BLaER1 treated with 17β-estradiol and CSF1 and Interleukin-3, amounts not matched to agents 10 nM and 100 nM (cell line): Measurements from ENCODE around the gene ACKR3.

Experiments
- H3K27ac ChIP-seq, 11 experiments: shearing (Covaris generic); formaldehyde crosslinking; 2 replicates each; pipeline ENCODE4 v1.8.1; 2022
- H3K27me3 ChIP-seq, 11 experiments: shearing (Covaris generic); formaldehyde crosslinking; 2 replicates each; pipeline ENCODE4 v1.8.1; 2022
- H3K36me3 ChIP-seq, 11 experiments: shearing (Covaris generic); formaldehyde crosslinking; 2 replicates each; pipeline ENCODE4 v1.8.1; 2022
- H3K4me1 ChIP-seq, 10 experiments: shearing (Covaris generic); formaldehyde crosslinking; 2 replicates each; pipeline ENCODE4 v1.8.1; 2022
- H3K4me2 ChIP-seq, 11 experiments: shearing (Covaris generic); formaldehyde crosslinking; 2 replicates each; pipeline ENCODE4 v1.8.1; 2022
- H3K4me3 ChIP-seq, 10 experiments: shearing (Covaris generic); formaldehyde crosslinking; 2 replicates each; pipeline ENCODE4 v1.8.1; 2022
- H3K9ac ChIP-seq, 11 experiments: shearing (Covaris generic); formaldehyde crosslinking; 2 replicates each; pipeline ENCODE4 v1.8.1; 2022
- H3K9me3 ChIP-seq, 11 experiments: shearing (Covaris generic); formaldehyde crosslinking; replicated peaks in 1 of 11; 2 replicates each; pipeline ENCODE4 v1.8.1; 2022
- H4K20me1 ChIP-seq, 11 experiments: shearing (Covaris generic); formaldehyde crosslinking; 2 replicates each; pipeline ENCODE4 v1.8.1; 2022
- Cebpa-rat ChIP-seq, 11 experiments: shearing (Covaris generic); IDR thresholded peaks; 2 replicates each; pipeline ENCODE4 v1.8.1; 2022

The ACKR3 gene

DNA sequence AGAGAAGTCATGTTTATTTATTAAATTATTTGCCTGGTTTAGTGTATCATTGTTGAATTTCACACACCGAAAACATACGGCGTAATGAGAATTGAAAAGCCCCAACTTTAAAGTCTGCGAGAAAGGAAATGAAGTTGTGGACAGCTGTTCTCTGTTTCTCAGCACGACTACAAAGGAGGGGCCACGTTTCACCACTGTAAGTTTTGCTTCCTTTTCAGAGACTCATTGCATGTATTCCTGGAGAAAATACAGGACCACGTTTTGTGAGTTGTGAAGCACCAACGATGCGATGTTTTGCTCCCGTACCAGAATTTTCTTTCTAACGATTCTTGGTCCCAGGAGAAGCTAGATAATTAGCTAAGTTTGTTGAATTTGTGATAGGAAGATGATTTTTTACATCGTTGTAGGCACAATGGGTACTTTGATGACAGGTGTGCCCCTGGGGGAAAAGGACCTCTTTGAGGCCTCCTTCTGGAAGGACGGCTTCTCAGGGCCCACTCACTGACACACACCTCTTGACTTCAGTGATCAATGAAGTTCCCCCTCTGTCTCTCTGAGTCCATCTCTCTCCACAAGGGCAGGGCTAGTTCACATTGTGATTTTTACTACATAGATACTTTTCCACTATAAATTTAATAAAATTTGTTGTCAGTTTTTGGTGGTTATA is 23.7 kb upstream of the ACKR3 start:
- H3K27me3 ChIP-seq = no peaks in the 10 kb centered on the region

DNA sequence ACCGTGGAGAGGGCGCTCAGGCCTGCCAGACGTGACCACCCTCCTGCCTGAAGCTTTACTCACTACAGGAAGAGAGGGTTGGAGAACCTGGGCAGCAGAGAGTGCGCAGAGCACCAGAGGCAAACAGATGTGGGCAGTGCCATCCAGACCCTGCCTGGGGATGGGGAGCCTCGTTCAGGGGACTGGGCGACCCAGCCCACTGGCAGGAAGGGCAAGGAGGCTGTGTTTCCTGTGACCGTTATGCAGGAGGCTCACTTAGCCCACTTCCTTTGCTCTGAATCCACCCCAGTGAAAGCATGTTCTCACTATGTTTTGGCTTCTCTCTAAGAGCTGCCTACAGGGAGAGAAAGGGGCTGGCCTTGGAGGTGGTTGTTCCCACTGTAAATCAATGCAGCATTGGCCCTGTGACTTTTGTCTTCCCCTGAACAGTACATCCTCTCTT is 23.0 kb upstream of the ACKR3 start:
- Histone ChIP-seq H3K27ac (peak overlapping the region; percentile 22 to 97 (median 89); a peak in 21 of 22 replicates), H3K36me3 (no peaks in the 10 kb centered on the region), H3K4me3 (peak overlapping the region in 7 of 10 experiments; percentile 12 to 31 (median 20); a peak in 9 of 20 replicates), H3K4me1 (peaks cover 36 to 68% (median 58%) of the 10 kb centered on the region in 10 experiments), H4K20me1 (no peaks in the 10 kb centered on the region), H3K9ac (peak overlapping the region in 9 of 11 experiments; percentile 59 to 81 (median 77); a peak in 18 of 22 replicates), H3K27me3 (no peaks in the 10 kb centered on the region), H3K4me2 (peak overlapping the region; percentile 79 to 96 (median 86)), H3K9me3 (peaks cover 6 to 29% (median 21%) of the 10 kb centered on the region in 11 experiments; a peak in 21 of 22 replicates)
- no peak for TF ChIP-seq Cebpa-rat (IDR thresholded peaks at IDR 0.05)

More for the DNA sequence above, 23.7 kb upstream of the ACKR3 start:
- H4K20me1 ChIP-seq = no peaks in the 10 kb centered on the region
- no peaks in the 10 kb centered on the region for H3K36me3 ChIP-seq
- peak overlapping the region; percentile 25 to 81 (median 75); a peak in 20 of 22 replicates for H3K9ac ChIP-seq
- peak overlapping the region in 9 of 10 experiments; percentile 8 to 42 (median 29); a peak in 12 of 20 replicates for H3K4me3 ChIP-seq
- peaks cover 30 to 62% (median 52%) of the 10 kb centered on the region in 10 experiments for H3K4me1 ChIP-seq
- H3K27ac ChIP-seq = peak overlapping the region; percentile 36 to 97 (median 89); a peak in 21 of 22 replicates
- H3K9me3 ChIP-seq = peaks cover 6 to 31% (median 23%) of the 10 kb centered on the region in 11 experiments; a peak in 21 of 22 replicates
- no peak for TF ChIP-seq Cebpa-rat (IDR thresholded peaks at IDR 0.05)
- H3K4me2 ChIP-seq = peak overlapping the region; percentile 79 to 96 (median 86)

DNA sequence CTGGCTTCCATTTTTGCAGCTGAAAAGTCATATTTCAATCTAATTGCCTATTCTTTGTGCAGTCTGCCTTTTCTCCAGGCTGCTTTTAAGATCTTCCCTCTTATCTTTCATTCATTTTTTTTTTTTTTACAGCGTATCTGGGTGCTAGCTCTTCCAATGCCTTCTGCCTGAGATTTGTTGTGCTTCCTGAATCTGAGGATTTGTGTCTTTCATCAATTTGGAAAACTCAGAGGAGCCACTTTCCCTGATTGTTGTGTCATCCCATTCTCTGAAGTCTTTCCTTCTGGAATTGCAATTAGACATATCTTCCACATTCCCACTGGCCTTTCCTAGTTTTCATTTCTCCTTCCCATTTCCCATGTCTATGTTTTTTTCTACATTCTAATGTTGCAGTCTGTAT is 21.9 kb upstream of the ACKR3 start:
- Histone ChIP-seq H3K27me3 (no peaks in the 10 kb centered on the region), H4K20me1 (no peaks in the 10 kb centered on the region), H3K4me1 (peaks cover 48 to 80% (median 60%) of the 10 kb centered on the region in 10 experiments), H3K36me3 (no peaks in the 10 kb centered on the region), H3K4me2 (peak overlapping the region in 9 of 11 experiments; percentile 20 to 96 (median 84); a peak in 16 of 22 replicates), H3K27ac (peak overlapping the region in 8 of 11 experiments; percentile 82 to 97 (median 93); a peak in 15 of 22 replicates), H3K4me3 (peak overlapping the region in 1 of 10 experiments; percentile 16; a peak in 1 of 20 replicates), H3K9ac (peak overlapping the region in 2 of 11 experiments; percentile 78 to 79; a peak in 2 of 22 replicates), H3K9me3 (peaks cover 6 to 24% (median 20%) of the 10 kb centered on the region in 11 experiments; a peak in 21 of 22 replicates)
- no peak for TF ChIP-seq Cebpa-rat (IDR thresholded peaks at IDR 0.05)

DNA sequence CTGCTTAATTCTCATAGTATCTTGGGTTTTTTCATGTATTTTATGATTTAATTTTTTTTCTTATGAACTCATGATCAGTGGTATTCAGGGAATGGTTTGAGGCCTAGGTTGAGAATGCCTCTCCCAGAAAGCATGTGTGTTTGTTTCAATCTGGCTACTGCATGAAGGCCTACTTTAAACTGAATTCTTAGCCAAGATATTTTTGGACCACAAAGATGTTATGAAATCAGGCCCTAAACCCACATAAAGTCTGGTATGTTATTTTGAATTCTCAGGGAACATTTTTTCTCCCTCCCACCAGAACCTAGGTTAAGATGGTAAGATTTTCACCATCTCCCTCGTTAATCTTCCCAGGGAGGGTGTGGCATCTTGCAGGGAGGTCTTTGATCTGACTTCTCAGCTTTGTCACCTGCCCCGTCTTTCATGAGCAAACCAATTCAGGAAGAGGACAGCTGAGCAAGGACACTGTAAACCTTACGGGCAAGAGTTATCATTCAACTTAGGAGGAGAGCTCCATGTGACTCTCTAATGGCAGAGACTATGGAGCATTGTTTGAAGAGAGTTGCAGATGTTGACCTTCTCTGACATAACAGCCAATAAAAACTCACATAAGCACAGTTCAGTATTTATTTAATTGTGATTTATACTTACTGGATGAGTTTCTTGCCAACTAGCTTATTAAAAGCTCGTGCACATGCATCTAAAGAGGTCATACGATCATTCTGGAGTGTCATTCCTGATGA is 21.3 kb upstream of the ACKR3 start:
- Histone ChIP-seq H3K9me3 (peaks cover 6 to 24% (median 20%) of the 10 kb centered on the region in 11 experiments; a peak in 21 of 22 replicates), H4K20me1 (no peaks in the 10 kb centered on the region), H3K27me3 (no peaks in the 10 kb centered on the region), H3K9ac (no peak overlapping the region; a peak in 1 of 22 replicates), H3K4me1 (peaks cover 53 to 86% (median 66%) of the 10 kb centered on the region in 10 experiments), H3K4me3 (peak overlapping the region in 1 of 10 experiments; percentile 19; a peak in 2 of 20 replicates), H3K36me3 (no peaks in the 10 kb centered on the region), H3K4me2 (peak overlapping the region in 9 of 11 experiments; percentile 20 to 96 (median 80); a peak in 16 of 22 replicates), H3K27ac (peak overlapping the region in 8 of 11 experiments; percentile 12 to 97 (median 93); a peak in 14 of 22 replicates)
- TF ChIP-seq Cebpa-rat (IDR thresholded peaks at IDR 0.05) = no peak

DNA sequence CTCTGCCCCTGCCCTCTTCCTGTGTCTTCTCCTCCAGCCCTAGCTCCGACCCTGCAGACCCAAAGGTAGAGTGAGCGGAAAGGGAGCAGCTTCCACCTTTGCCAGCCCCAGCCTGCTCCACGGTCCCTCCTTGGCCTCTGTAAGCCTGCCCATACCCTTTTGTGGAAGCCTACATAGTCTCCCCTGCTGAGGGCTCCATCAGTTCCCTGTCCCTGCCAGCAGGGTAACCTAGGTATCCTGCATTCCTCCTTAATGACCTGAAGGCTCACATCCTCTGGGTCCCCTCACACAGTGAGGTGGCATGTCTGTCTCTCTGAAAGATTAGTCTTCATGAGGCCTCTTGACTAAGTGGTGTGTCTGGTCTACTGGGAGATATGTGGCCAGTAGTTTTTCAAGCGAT is 20.5 kb upstream of the ACKR3 start:
- Histone ChIP-seq H3K4me3 (no peak overlapping the region), H3K27ac (peak overlapping the region in 5 of 11 experiments; percentile 6 to 95 (median 39); a peak in 7 of 22 replicates), H4K20me1 (no peaks in the 10 kb centered on the region), H3K9ac (no peak overlapping the region), H3K4me1 (peaks cover 53 to 91% (median 73%) of the 10 kb centered on the region in 10 experiments), H3K4me2 (peak overlapping the region in 6 of 11 experiments; percentile 3 to 80 (median 31); a peak in 7 of 22 replicates), H3K9me3 (peaks cover 6 to 24% (median 21%) of the 10 kb centered on the region in 11 experiments; a peak in 21 of 22 replicates), H3K27me3 (no peaks in the 10 kb centered on the region), H3K36me3 (no peaks in the 10 kb centered on the region)
- TF ChIP-seq Cebpa-rat (IDR thresholded peaks at IDR 0.05) = no peak

DNA sequence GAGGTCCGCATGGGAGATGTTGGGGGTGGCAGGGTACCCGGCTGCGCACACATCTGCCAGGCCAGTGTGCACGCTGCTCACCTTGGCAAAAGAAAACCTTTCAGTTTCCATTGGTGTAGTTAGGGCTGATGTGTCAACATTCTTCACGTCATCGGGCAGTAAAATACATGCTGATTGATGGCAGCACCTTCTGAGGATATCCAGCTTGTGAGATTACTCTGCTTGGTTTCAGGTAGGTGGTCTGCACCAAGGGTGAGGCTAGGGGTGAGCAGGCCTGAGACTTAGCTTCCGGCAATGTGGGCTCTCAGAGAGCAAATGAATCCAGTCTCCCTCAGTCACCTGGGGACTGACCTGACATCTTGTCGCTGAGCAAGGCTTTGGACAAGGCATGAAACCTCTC is 19.3 kb upstream of the ACKR3 start:
- Histone ChIP-seq H3K27me3 (no peaks in the 10 kb centered on the region), H3K9ac (no peak overlapping the region), H3K27ac (no peak overlapping the region), H3K36me3 (no peaks in the 10 kb centered on the region), H3K4me3 (no peak overlapping the region), H3K4me1 (peaks cover 45 to 90% (median 72%) of the 10 kb centered on the region in 10 experiments), H4K20me1 (no peaks in the 10 kb centered on the region), H3K4me2 (peak overlapping the region in 3 of 11 experiments; percentile 33 to 55 (median 44); a peak in 3 of 22 replicates), H3K9me3 (peaks cover 6 to 30% (median 21%) of the 10 kb centered on the region in 11 experiments; a peak in 21 of 22 replicates)
- no peak for TF ChIP-seq Cebpa-rat (IDR thresholded peaks at IDR 0.05)

DNA sequence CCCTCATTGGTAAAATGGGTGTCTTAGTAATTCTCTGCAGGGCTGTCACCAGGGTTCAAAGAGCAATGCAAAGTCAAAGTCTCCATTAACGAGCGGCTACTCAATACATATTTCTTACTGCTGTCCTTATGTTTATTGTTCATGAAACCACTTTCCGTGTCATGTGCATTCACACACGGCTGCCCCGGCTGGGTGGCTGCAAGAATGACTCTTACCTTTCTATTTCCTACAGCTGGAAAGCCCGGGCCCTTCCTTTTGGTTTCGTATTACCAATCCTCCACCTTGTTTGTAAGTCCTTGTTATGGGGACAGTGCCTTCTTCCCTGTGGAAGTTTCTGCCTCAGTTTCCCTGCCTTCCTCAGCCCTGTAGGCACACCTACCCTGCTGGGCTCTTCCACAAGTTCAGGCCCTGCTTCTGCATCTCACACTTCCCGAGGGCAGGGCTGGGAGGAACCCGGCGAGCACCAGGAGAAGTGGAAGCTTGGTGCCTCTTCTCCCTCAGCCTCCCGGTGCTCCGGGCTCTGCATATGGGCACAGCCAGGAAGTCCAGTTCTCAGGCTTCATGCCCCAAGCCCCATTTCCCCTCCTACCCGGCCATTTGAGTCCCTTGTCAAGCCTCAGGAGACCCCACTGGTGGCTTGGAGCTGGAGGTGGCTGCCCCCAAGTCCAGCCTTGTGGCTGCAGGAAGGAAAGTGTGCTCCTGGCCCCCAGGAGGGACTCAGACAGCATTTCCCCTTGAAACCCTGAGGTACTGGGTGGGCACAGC is 18.7 kb upstream of the ACKR3 start:
- Histone ChIP-seq H3K36me3 (no peaks in the 10 kb centered on the region), H3K4me3 (no peak overlapping the region), H3K4me2 (peak overlapping the region; percentile 6 to 55 (median 31); a peak in 19 of 22 replicates), H3K27ac (peak overlapping the region in 2 of 11 experiments; percentile 20 to 27; a peak in 4 of 22 replicates), H3K27me3 (no peaks in the 10 kb centered on the region), H3K9me3 (peaks cover 6 to 30% (median 21%) of the 10 kb centered on the region in 11 experiments; a peak in 21 of 22 replicates), H3K4me1 (peaks cover 39 to 90% (median 72%) of the 10 kb centered on the region in 10 experiments), H4K20me1 (no peaks in the 10 kb centered on the region), H3K9ac (no peak overlapping the region)
- no peak for TF ChIP-seq Cebpa-rat (IDR thresholded peaks at IDR 0.05)
